ENCODE measurements around the gene FETUB.
"Not testable (repeated sequence)": the region's sequence is repeated elsewhere in the genome, so short reads cannot be mapped to it uniquely, and the experiment has no call there.

FETUB gene

GRCh38 chr3:186633481-186633880, 6.7 kb upstream of the FETUB start:
- H3K4me2 ChIP-seq = no peak overlapping the region
- H3K4me3 ChIP-seq = no peak overlapping the region
- H3K9me3 ChIP-seq = no peaks in the 10 kb centered on the region
- H3K27ac ChIP-seq = no peak overlapping the region
- H3K36me3 ChIP-seq = no peaks in the 10 kb centered on the region
- H3K4me1 ChIP-seq = no peaks in the 10 kb centered on the region
- H4K20me1 ChIP-seq = no peaks in the 10 kb centered on the region
- H3K9ac ChIP-seq = no peak overlapping the region
- TF ChIP-seq Cebpa-rat (IDR thresholded peaks at IDR 0.05) = peak; percentile 53; the same call in 1 of the 2 replicates
- no peaks in the 10 kb centered on the region for H3K27me3 ChIP-seq

- H3K4me2 ChIP-seq, H3K4me3 ChIP-seq, H3K27ac ChIP-seq, H3K36me3 ChIP-seq, H3K27me3 ChIP-seq, H3K9ac ChIP-seq, H4K20me1 ChIP-seq, H3K4me1 ChIP-seq, H3K9me3 ChIP-seq: not testable (repeated sequence)
These were observed 6.0 kb upstream of the FETUB start for GRCh38 chr3:186634207-186634606.

- Histone ChIP-seq H4K20me1 (no peaks in the 10 kb centered on the region), H3K9ac (no peak overlapping the region), H3K9me3 (no peaks in the 10 kb centered on the region), H3K4me2 (no peak overlapping the region), H3K4me1 (no peaks in the 10 kb centered on the region), H3K4me3 (no peak overlapping the region), H3K36me3 (no peaks in the 10 kb centered on the region), H3K27me3 (no peaks in the 10 kb centered on the region), H3K27ac (no peak overlapping the region)
- TF ChIP-seq Cebpa-rat (IDR thresholded peaks at IDR 0.05) = no peak
These were observed 4.7 kb upstream of the FETUB start for GRCh38 chr3:186635532-186635931.

GRCh38 chr3:186636536-186636935, 3.7 kb upstream of the FETUB start:
- Histone ChIP-seq H3K4me2 (no peak overlapping the region), H3K27me3 (no peaks in the 10 kb centered on the region), H3K36me3 (no peaks in the 10 kb centered on the region), H3K9me3 (no peaks in the 10 kb centered on the region), H3K4me1 (no peaks in the 10 kb centered on the region), H3K27ac (no peak overlapping the region), H3K4me3 (no peak overlapping the region), H3K9ac (no peak overlapping the region), H4K20me1 (no peaks in the 10 kb centered on the region)
- no peak for TF ChIP-seq Cebpa-rat (IDR thresholded peaks at IDR 0.05)

- H3K9ac ChIP-seq = no peak overlapping the region
- no peaks in the 10 kb centered on the region for H3K36me3 ChIP-seq
- no peak for TF ChIP-seq Cebpa-rat (IDR thresholded peaks at IDR 0.05)
- no peaks in the 10 kb centered on the region for H3K9me3 ChIP-seq
- H3K4me2 ChIP-seq = no peak overlapping the region
- H3K4me3 ChIP-seq = no peak overlapping the region
- no peak overlapping the region for H3K27ac ChIP-seq
- no peaks in the 10 kb centered on the region for H3K27me3 ChIP-seq
- no peaks in the 10 kb centered on the region for H4K20me1 ChIP-seq
- H3K4me1 ChIP-seq = 0 out of 2 replicates have a peak, but pooled peaks cover 6% of the 10 kb centered on the region
These were observed 2.5 kb upstream of the FETUB start for GRCh38 chr3:186637686-186638085.

- 0 out of 2 replicates have a peak, but pooled peaks cover 6% of the 10 kb centered on the region for H3K4me1 ChIP-seq
- H3K4me3 ChIP-seq = no peak overlapping the region
- no peak for TF ChIP-seq Cebpa-rat (IDR thresholded peaks at IDR 0.05)
- H3K9me3 ChIP-seq = no peaks in the 10 kb centered on the region
- no peak overlapping the region for H3K4me2 ChIP-seq
- H3K27ac ChIP-seq = no peak overlapping the region
- H3K9ac ChIP-seq = no peak overlapping the region
- no peaks in the 10 kb centered on the region for H3K36me3 ChIP-seq
- no peaks in the 10 kb centered on the region for H3K27me3 ChIP-seq
- no peaks in the 10 kb centered on the region for H4K20me1 ChIP-seq
These were observed 1.9 kb upstream of the FETUB start for GRCh38 chr3:186638259-186638658.

- H3K4me2 ChIP-seq = no peak overlapping the region
- H3K4me3 ChIP-seq = no peak overlapping the region
- H3K9me3 ChIP-seq = no peaks in the 10 kb centered on the region
- H3K36me3 ChIP-seq = no peaks in the 10 kb centered on the region
- 0 out of 2 replicates have a peak, but pooled peaks cover 6% of the 10 kb centered on the region for H3K4me1 ChIP-seq
- no peak overlapping the region for H3K9ac ChIP-seq
- no peak for TF ChIP-seq Cebpa-rat (IDR thresholded peaks at IDR 0.05)
- H3K27ac ChIP-seq = no peak overlapping the region
- H4K20me1 ChIP-seq = no peaks in the 10 kb centered on the region
- H3K27me3 ChIP-seq = no peaks in the 10 kb centered on the region
These were observed 247 bp downstream of the FETUB start for GRCh38 chr3:186640473-186640818.

GRCh38 chr3:186640929-186641328, 730 bp downstream of the FETUB start:
- H3K27ac ChIP-seq = no peak overlapping the region
- no peak for TF ChIP-seq Cebpa-rat (IDR thresholded peaks at IDR 0.05)
- H3K27me3 ChIP-seq = no peaks in the 10 kb centered on the region
- no peak overlapping the region for H3K4me2 ChIP-seq
- H4K20me1 ChIP-seq = no peaks in the 10 kb centered on the region
- H3K36me3 ChIP-seq = no peaks in the 10 kb centered on the region
- no peak overlapping the region for H3K9ac ChIP-seq
- H3K9me3 ChIP-seq = no peaks in the 10 kb centered on the region
- no peak overlapping the region for H3K4me3 ChIP-seq
- H3K4me1 ChIP-seq = 0 out of 2 replicates have a peak, but pooled peaks cover 6% of the 10 kb centered on the region

GRCh38 chr3:186642014-186642413, 1.8 kb downstream of the FETUB start:
- Histone ChIP-seq H3K27me3 (no peaks in the 10 kb centered on the region), H3K4me3 (no peak overlapping the region), H3K27ac (no peak overlapping the region), H4K20me1 (no peaks in the 10 kb centered on the region), H3K9me3 (no peaks in the 10 kb centered on the region), H3K4me2 (no peak overlapping the region), H3K36me3 (no peaks in the 10 kb centered on the region), H3K9ac (no peak overlapping the region), H3K4me1 (0 out of 2 replicates have a peak, but pooled peaks cover 6% of the 10 kb centered on the region)
- no peak for TF ChIP-seq Cebpa-rat (IDR thresholded peaks at IDR 0.05)

- H3K9ac ChIP-seq = no peak overlapping the region
- no peak overlapping the region for H3K27ac ChIP-seq
- no peaks in the 10 kb centered on the region for H4K20me1 ChIP-seq
- no peak for TF ChIP-seq Cebpa-rat (IDR thresholded peaks at IDR 0.05)
- H3K4me1 ChIP-seq = 0 out of 2 replicates have a peak, but pooled peaks cover 6% of the 10 kb centered on the region
- no peaks in the 10 kb centered on the region for H3K36me3 ChIP-seq
- no peaks in the 10 kb centered on the region for H3K27me3 ChIP-seq
- no peak overlapping the region for H3K4me2 ChIP-seq
- H3K4me3 ChIP-seq = no peak overlapping the region
- H3K9me3 ChIP-seq = no peaks in the 10 kb centered on the region
These were observed 3.3 kb downstream of the FETUB start for GRCh38 chr3:186643493-186643892.

GRCh38 chr3:186644683-186645082, 4.5 kb downstream of the FETUB start:
- no peaks in the 10 kb centered on the region for H3K27me3 ChIP-seq
- H3K36me3 ChIP-seq = no peaks in the 10 kb centered on the region
- peak; percentile 63 for TF ChIP-seq Cebpa-rat (IDR thresholded peaks at IDR 0.05)
- H3K9ac ChIP-seq = no peak overlapping the region
- H3K4me3 ChIP-seq = no peak overlapping the region
- H4K20me1 ChIP-seq = no peaks in the 10 kb centered on the region
- H3K4me1 ChIP-seq = 0 out of 2 replicates have a peak, but pooled peaks cover 6% of the 10 kb centered on the region
- H3K9me3 ChIP-seq = no peaks in the 10 kb centered on the region
- no peak overlapping the region for H3K27ac ChIP-seq
- H3K4me2 ChIP-seq = no peak overlapping the region

Measured in BLaER1 (cell line).